Neural cell (in vitro differentiated cells): ENCODE results near the gene HOXA7. TPM values are rescaled to one million over a fixed set of nuclear protein-coding genes. Genes with fewer than 3 reads are reported as not detected.

Experiments
- H2AFZ ChIP-seq: fragments of 200-600, 300-800 bp; sonication (generic), shearing (Covaris generic); 2 replicates; pipeline ENCODE4 v1.6.0; 2014; ENCODE audit warnings: low read depth, mild to moderate bottlenecking, antibody characterized with exemption, low read length, moderate library complexity
- H3F3A ChIP-seq: fragments of 200-600 bp; shearing (Covaris generic); 2 replicates; pipeline ENCODE4 v1.6.1; 2016; ENCODE audit warnings: mild to moderate bottlenecking, moderate library complexity, mixed read lengths, antibody characterized with exemption, low read length; ENCODE audit not compliant: insufficient read depth, poor library complexity, severe bottlenecking
- H3K27ac ChIP-seq: fragments of 200-600, 300-800 bp; sonication (generic), shearing (Covaris generic); 2 replicates; pipeline ENCODE4 v1.5.1; 2014; ENCODE audit warnings: mild to moderate bottlenecking, low read length, moderate library complexity
- H3K27me3 ChIP-seq: fragments of 300-800, 200-600 bp; sonication (generic), shearing (Covaris generic); 2 replicates; pipeline ENCODE4 v1.6.0; 2014; ENCODE audit warnings: mild to moderate bottlenecking, low read depth, low read length, moderate library complexity; ENCODE audit not compliant: insufficient read depth
- H3K36me3 ChIP-seq: fragments of 300-800, 200-600 bp; sonication (generic), shearing (Covaris generic); 2 replicates; pipeline ENCODE4 v1.5.1; 2014; ENCODE audit warnings: mild to moderate bottlenecking, antibody characterized with exemption, low read length, moderate library complexity; ENCODE audit not compliant: insufficient read depth
- H3K4me2 ChIP-seq: fragments of 300-800, 200-600 bp; sonication (generic), shearing (Covaris generic); 2 replicates; pipeline ENCODE4 v1.6.0; 2014; ENCODE audit warnings: mild to moderate bottlenecking, low read length
- H3K4me3 ChIP-seq: fragments of 300-800, 200-600 bp; sonication (generic), shearing (Covaris generic); 2 replicates; pipeline ENCODE4 v1.5.1; 2014; ENCODE audit warnings: mild to moderate bottlenecking, low read length, moderate library complexity
- H3K79me2 ChIP-seq: fragments of 200-600 bp; shearing (Covaris generic); replicated peaks from 2 replicates; pipeline ENCODE4 v1.6.0; 2014; ENCODE audit warnings: mild to moderate bottlenecking, low read length, moderate library complexity; ENCODE audit not compliant: insufficient read depth
- H3K9ac ChIP-seq: fragments of 300-800, 200-600 bp; sonication (generic), shearing (Covaris generic); 2 replicates; pipeline ENCODE4 v1.6.1; 2016; ENCODE audit warnings: mild to moderate bottlenecking, low read length, mixed read lengths
- H3K9me2 ChIP-seq: fragments of 200-600 bp; shearing (Covaris generic); 2 replicates; pipeline ENCODE4 v1.6.1; 2016; ENCODE audit warnings: mild to moderate bottlenecking, low read length, mixed read lengths; ENCODE audit not compliant: insufficient read depth
- H3K9me3 ChIP-seq: fragments of 200-600, 300-800 bp; sonication (generic), shearing (Covaris generic); 2 replicates; pipeline ENCODE4 v1.6.1; 2016; ENCODE audit warnings: mild to moderate bottlenecking, mixed run types, low read length, moderate library complexity, mixed read lengths
- H4K20me1 ChIP-seq: fragments of 200-600 bp; shearing (Covaris generic); 2 replicates; pipeline ENCODE4 v1.6.1; 2016; ENCODE audit warnings: mild to moderate bottlenecking, mixed run types; ENCODE audit not compliant: insufficient read depth
- EP300 ChIP-seq: fragments of 450-650 bp; conservative IDR thresholded peaks from 2 replicates; pipeline ENCODE4 v1.6.1; 2014; ENCODE audit warnings: antibody characterized with exemption, mild to moderate bottlenecking, moderate library complexity; ENCODE audit not compliant: poor library complexity, severe bottlenecking
- EZH2 ChIP-seq: fragments of 200-600, 300-800 bp; shearing (Covaris generic), sonication (generic); IDR thresholded peaks from 2 replicates; pipeline ENCODE4 v1.6.1; 2014; ENCODE audit warnings: antibody characterized with exemption, low read length, borderline replicate concordance, mild to moderate bottlenecking; ENCODE audit not compliant: insufficient read depth, poor library complexity, severe bottlenecking
- MXI1 ChIP-seq: fragments of 450-650 bp; conservative IDR thresholded peaks from 2 replicates; pipeline ENCODE4 v1.6.1; 2014; ENCODE audit warnings: antibody characterized with exemption, mild to moderate bottlenecking; ENCODE audit not compliant: poor library complexity, severe bottlenecking
- POLR2AphosphoS5 ChIP-seq: IDR thresholded peaks from 2 replicates; pipeline ENCODE4 v1.6.1; 2012
- RAD21 ChIP-seq: fragments of 450-650 bp; conservative IDR thresholded peaks from 2 replicates; pipeline ENCODE4 v1.6.1; 2014; ENCODE audit warnings: antibody characterized with exemption, mild to moderate bottlenecking, moderate library complexity
- SMC3 ChIP-seq: fragments of 450-650 bp; conservative IDR thresholded peaks from 2 replicates; pipeline ENCODE4 v1.6.1; 2014; ENCODE audit warnings: antibody characterized with exemption, mild to moderate bottlenecking, moderate library complexity; ENCODE audit not compliant: poor library complexity
- TAF1 ChIP-seq: IDR thresholded peaks from 2 replicates; pipeline ENCODE4 v1.6.1; 2012; ENCODE audit warnings: low read depth
- polyA plus RNA-seq: library from polyadenylated mRNA; depleted of rRNA; stranded (reverse); fragments of >200 nt; gene quantifications from 2 replicates; pipeline ENCODE4 v1.2.3, GENCODE V29; 2014
- TF ChIP-seq, protein P1 (sequence below): fragments of 450-650 bp; IDR thresholded peaks from 2 replicates; pipeline ENCODE4 v1.5.1; 2014; ENCODE audit warnings: antibody characterized with exemption, mild to moderate bottlenecking, moderate library complexity; ENCODE audit not compliant: poor library complexity, severe bottlenecking
- TF ChIP-seq, protein P2 (sequence below): IDR thresholded peaks from 2 replicates; pipeline ENCODE4 v1.6.1; 2012; ENCODE audit warnings: borderline replicate concordance

The HOXA7 gene
- polyA plus RNA-seq, 1 donor from 2014 or later: not detected

DNA sequence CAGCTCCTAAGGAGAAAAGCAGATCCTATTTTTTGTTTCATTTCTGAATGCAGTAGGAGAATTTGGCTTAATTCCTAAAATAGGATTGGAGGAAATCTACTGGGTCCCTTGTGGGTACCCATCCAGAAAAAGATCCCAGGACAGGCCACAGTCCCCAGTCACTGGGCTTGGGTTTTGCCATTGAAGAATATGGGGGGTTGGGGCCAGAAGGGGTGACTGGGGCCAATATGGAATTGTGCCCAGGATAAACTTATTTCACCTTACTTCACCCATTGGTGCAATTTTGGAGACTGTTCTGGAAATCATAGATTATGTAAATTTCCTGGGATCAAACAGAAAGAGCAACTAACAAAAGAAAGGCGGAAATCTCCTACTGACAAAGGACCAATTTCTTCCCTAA, 18.0 kb downstream of the HOXA7 start:
- Histone ChIP-seq H2AFZ (no peak overlapping the region), H3K79me2 (no peaks in the 10 kb centered on the region), H3K36me3 (no peaks in the 10 kb centered on the region), H3K9me2 (no peaks in the 10 kb centered on the region), H3K27me3 (peaks cover 100% of the 10 kb centered on the region), H4K20me1 (no peaks in the 10 kb centered on the region), H3K27ac (no peak overlapping the region), H3K4me3 (no peak overlapping the region), H3K4me2 (no peak overlapping the region), H3K9me3 (peaks cover 6% of the 10 kb centered on the region), H3K9ac (no peak overlapping the region), H3F3A (no peaks in the 10 kb centered on the region)
- TF ChIP-seq, protein P1, sequence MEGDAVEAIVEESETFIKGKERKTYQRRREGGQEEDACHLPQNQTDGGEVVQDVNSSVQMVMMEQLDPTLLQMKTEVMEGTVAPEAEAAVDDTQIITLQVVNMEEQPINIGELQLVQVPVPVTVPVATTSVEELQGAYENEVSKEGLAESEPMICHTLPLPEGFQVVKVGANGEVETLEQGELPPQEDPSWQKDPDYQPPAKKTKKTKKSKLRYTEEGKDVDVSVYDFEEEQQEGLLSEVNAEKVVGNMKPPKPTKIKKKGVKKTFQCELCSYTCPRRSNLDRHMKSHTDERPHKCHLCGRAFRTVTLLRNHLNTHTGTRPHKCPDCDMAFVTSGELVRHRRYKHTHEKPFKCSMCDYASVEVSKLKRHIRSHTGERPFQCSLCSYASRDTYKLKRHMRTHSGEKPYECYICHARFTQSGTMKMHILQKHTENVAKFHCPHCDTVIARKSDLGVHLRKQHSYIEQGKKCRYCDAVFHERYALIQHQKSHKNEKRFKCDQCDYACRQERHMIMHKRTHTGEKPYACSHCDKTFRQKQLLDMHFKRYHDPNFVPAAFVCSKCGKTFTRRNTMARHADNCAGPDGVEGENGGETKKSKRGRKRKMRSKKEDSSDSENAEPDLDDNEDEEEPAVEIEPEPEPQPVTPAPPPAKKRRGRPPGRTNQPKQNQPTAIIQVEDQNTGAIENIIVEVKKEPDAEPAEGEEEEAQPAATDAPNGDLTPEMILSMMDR: no peak
- TF ChIP-seq EP300 (no peak), RAD21 (no peak), EZH2 (no peak), TAF1 (no peak), SMC3 (no peak), POLR2AphosphoS5 (no peak), MXI1 (no peak)
- TF ChIP-seq, protein P2, sequence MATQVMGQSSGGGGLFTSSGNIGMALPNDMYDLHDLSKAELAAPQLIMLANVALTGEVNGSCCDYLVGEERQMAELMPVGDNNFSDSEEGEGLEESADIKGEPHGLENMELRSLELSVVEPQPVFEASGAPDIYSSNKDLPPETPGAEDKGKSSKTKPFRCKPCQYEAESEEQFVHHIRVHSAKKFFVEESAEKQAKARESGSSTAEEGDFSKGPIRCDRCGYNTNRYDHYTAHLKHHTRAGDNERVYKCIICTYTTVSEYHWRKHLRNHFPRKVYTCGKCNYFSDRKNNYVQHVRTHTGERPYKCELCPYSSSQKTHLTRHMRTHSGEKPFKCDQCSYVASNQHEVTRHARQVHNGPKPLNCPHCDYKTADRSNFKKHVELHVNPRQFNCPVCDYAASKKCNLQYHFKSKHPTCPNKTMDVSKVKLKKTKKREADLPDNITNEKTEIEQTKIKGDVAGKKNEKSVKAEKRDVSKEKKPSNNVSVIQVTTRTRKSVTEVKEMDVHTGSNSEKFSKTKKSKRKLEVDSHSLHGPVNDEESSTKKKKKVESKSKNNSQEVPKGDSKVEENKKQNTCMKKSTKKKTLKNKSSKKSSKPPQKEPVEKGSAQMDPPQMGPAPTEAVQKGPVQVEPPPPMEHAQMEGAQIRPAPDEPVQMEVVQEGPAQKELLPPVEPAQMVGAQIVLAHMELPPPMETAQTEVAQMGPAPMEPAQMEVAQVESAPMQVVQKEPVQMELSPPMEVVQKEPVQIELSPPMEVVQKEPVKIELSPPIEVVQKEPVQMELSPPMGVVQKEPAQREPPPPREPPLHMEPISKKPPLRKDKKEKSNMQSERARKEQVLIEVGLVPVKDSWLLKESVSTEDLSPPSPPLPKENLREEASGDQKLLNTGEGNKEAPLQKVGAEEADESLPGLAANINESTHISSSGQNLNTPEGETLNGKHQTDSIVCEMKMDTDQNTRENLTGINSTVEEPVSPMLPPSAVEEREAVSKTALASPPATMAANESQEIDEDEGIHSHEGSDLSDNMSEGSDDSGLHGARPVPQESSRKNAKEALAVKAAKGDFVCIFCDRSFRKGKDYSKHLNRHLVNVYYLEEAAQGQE: no peak

DNA sequence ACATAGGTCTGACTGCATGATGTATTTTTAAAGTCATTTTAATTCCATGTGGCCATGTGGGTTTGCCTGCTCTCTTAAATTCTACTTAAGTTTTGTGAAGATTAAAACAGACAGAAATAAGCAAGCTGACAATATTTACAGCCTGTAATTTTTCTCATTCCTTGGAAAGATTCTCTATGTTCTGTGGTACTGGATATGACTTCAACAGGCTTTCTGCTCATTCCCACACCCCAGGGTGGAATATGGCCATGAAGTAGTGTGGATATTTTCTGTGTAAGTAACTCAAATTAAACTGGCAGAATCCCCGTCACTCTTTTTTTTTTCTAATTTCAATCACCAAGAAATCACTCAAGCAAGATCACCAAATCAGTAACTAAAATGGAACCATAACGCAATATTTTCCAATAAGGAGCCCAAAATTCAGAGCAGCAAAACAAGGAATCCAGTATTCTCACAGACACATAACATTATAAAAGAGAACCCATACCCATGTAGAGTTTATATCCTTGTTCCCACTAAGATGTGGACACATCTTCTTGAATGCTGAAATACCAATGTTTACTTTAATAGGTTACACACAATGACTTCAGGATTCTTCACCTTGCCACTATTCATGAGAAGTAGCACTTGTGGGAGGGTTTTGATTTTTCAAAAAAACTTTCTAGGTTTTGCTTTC, 18.7 kb downstream of the HOXA7 start:
- peaks cover 9% of the 10 kb centered on the region for H3K9me3 ChIP-seq
- H3K4me3 ChIP-seq: no peak overlapping the region
- no peak overlapping the region for H3K9ac ChIP-seq
- no peak overlapping the region for H2AFZ ChIP-seq
- H3K9me2 ChIP-seq: no peaks in the 10 kb centered on the region
- no peak for TF ChIP-seq MXI1
- TF ChIP-seq TAF1: no peak
- no peak for TF ChIP-seq EP300
- TF ChIP-seq SMC3: no peak
- TF ChIP-seq POLR2AphosphoS5: no peak
- TF ChIP-seq EZH2: no peak
- TF ChIP-seq, protein P2: no peak
- TF ChIP-seq, protein P1: no peak
- no peak for TF ChIP-seq RAD21
- no peaks in the 10 kb centered on the region for H3F3A ChIP-seq
- H3K27me3 ChIP-seq: peaks cover 100% of the 10 kb centered on the region
- no peak overlapping the region for H3K27ac ChIP-seq
- H3K4me2 ChIP-seq: no peak overlapping the region
- H3K36me3 ChIP-seq: no peaks in the 10 kb centered on the region
- H3K79me2 ChIP-seq: no peaks in the 10 kb centered on the region
- no peaks in the 10 kb centered on the region for H4K20me1 ChIP-seq
